Mesodermal cell (in vitro differentiated cells): ENCODE measurements around the gene SNTN. TPM values are rescaled to one million over a fixed set of nuclear protein-coding genes. Genes with fewer than 3 reads are reported as not detected.

Source experiments
- H3K27ac ChIP-seq: 2 replicates; pipeline ENCODE4 v1.7.0; 2013; ENCODE audit warnings: mild to moderate bottlenecking, low read depth, low read length, moderate library complexity; ENCODE audit not compliant: severe bottlenecking
- H3K36me3 ChIP-seq: 2 replicates; pipeline ENCODE4 v1.7.1; 2013; ENCODE audit warnings: mild to moderate bottlenecking, low read length, moderate library complexity; ENCODE audit not compliant: control insufficient read depth, insufficient read depth
- H3K4me1 ChIP-seq: one replicate; pipeline ENCODE4 v1.7.1; 2013; ENCODE audit warnings: mild to moderate bottlenecking, low read length; ENCODE audit not compliant: insufficient read depth, control insufficient read depth, poor library complexity, severe bottlenecking
- H3K4me3 ChIP-seq: 2 replicates; pipeline ENCODE4 v1.7.0; 2013; ENCODE audit warnings: low read length, control low read depth, mild to moderate bottlenecking; ENCODE audit not compliant: insufficient read depth, poor library complexity, severe bottlenecking; ENCODE audit errors: extremely low read depth
- H3K9me3 ChIP-seq: 2 replicates; pipeline ENCODE4 v1.7.1; 2013; ENCODE audit warnings: mild to moderate bottlenecking, low read length, moderate library complexity; ENCODE audit not compliant: control insufficient read depth
- WGBS, 2 experiments: methylation state at CpG; one replicate each; pipeline ENCODE4 v1.1.5; 2013; ENCODE audit warnings: missing lambda C conversion rate in 2 of 2; ENCODE audit not compliant: insufficient coverage in 2 of 2; 5-methylcytosine and 5-hydroxymethylcytosine counted together
- polyA plus RNA-seq, 2 experiments: library from polyadenylated mRNA; stranded (reverse); fragments of 50-300 nt; gene quantifications; one replicate each; pipeline ENCODE4 v1.2.3, GENCODE V29; 2013

Gene SNTN
- not detected for polyA plus RNA-seq (2013, experiment 1 of 2)
- not detected for polyA plus RNA-seq (2013, experiment 2 of 2)

- Histone ChIP-seq H3K4me3 (no peak within 1 kb of the TSS), H3K36me3 (no peaks in the 10 kb centered on the region), H3K9me3 (no peaks in the 10 kb centered on the region), H3K4me1 (no peaks in the 10 kb centered on the region), H3K27ac (no peak within 1 kb of the TSS)
- 81 to 85% methylated on average over 5 of the region's 5 CpGs for WGBS, 2 experiments
These were observed at the start of gene SNTN for GRCh38 chr3:63652066-63652725. TSS of gene SNTN (plus strand) at chr3:63652675. CDS start at chr3:63652688, 13 bp downstream.

GRCh38 chr3:63607716-63608115 lies 44.8 kb upstream of the SNTN start:
- H3K4me3 ChIP-seq: no peak overlapping the region
- no CpG with 5 or more reads among the region's 3 CpGs for WGBS, 2 experiments

GRCh38 chr3:63609408-63609807 lies 43.1 kb upstream of the SNTN start:
- no peaks in the 10 kb centered on the region for H3K9me3 ChIP-seq
- H3K4me3 ChIP-seq: no peak overlapping the region
- no peaks in the 10 kb centered on the region for H3K4me1 ChIP-seq
- no peaks in the 10 kb centered on the region for H3K36me3 ChIP-seq
- no peak overlapping the region for H3K27ac ChIP-seq
- 91 to 96% methylated on average over 5 to 6 of the region's 7 CpGs for WGBS, 2 experiments

More at GRCh38 chr3:63607716-63608115, 44.8 kb upstream of the SNTN start:
- no peaks in the 10 kb centered on the region for H3K9me3 ChIP-seq
- H3K4me1 ChIP-seq: no peaks in the 10 kb centered on the region
- no peak overlapping the region for H3K27ac ChIP-seq
- H3K36me3 ChIP-seq: no peaks in the 10 kb centered on the region

GRCh38 chr3:63609834-63610233 lies 42.6 kb upstream of the SNTN start:
- WGBS, 2 experiments: 96 to 100% methylated on average over 2 to 4 of the region's 4 CpGs
- H3K4me3 ChIP-seq: no peak overlapping the region
- H3K36me3 ChIP-seq: no peaks in the 10 kb centered on the region
- H3K9me3 ChIP-seq: no peaks in the 10 kb centered on the region
- H3K27ac ChIP-seq: no peak overlapping the region
- H3K4me1 ChIP-seq: no peaks in the 10 kb centered on the region

GRCh38 chr3:63611382-63611781 lies 41.1 kb upstream of the SNTN start:
- H3K4me3 ChIP-seq: no peak overlapping the region
- whole genome bisulfite sequencing, 2 experiments: no CpG with 5 or more reads among the region's 1 CpG
- H3K36me3 ChIP-seq: no peaks in the 10 kb centered on the region
- no peak overlapping the region for H3K27ac ChIP-seq
- H3K4me1 ChIP-seq: no peaks in the 10 kb centered on the region
- H3K9me3 ChIP-seq: no peaks in the 10 kb centered on the region

GRCh38 chr3:63613561-63613960 lies 38.9 kb upstream of the SNTN start:
- Histone ChIP-seq H3K36me3 (no peaks in the 10 kb centered on the region), H3K9me3 (no peaks in the 10 kb centered on the region), H3K4me3 (no peak overlapping the region), H3K4me1 (no peaks in the 10 kb centered on the region), H3K27ac (no peak overlapping the region)
- WGBS, 2 experiments: no CpG with 5 or more reads among the region's 1 CpG

GRCh38 chr3:63617391-63617790 lies 35.1 kb upstream of the SNTN start:
- no peak overlapping the region for H3K27ac ChIP-seq
- WGBS, 2 experiments: 100% methylated on average over 1 of the region's 4 CpGs; no CpG with 5 or more reads in 1 of the 2 experiments

GRCh38 chr3:63624941-63625560 lies 27.4 kb upstream of the SNTN start:
- H3K4me3 ChIP-seq: no peak overlapping the region
- WGBS, 2 experiments: 81 to 94% methylated on average over 6 of the region's 8 CpGs
- H3K36me3 ChIP-seq: no peaks in the 10 kb centered on the region
- no peaks in the 10 kb centered on the region for H3K9me3 ChIP-seq
- H3K4me1 ChIP-seq: no peaks in the 10 kb centered on the region
- no peak overlapping the region for H3K27ac ChIP-seq

More at GRCh38 chr3:63617391-63617790, 35.1 kb upstream of the SNTN start:
- Histone ChIP-seq H3K36me3 (no peaks in the 10 kb centered on the region), H3K4me3 (no peak overlapping the region), H3K4me1 (no peaks in the 10 kb centered on the region), H3K9me3 (no peaks in the 10 kb centered on the region)

GRCh38 chr3:63631670-63632069 lies 20.8 kb upstream of the SNTN start:
- 91 to 97% methylated on average over 4 of the region's 4 CpGs for WGBS, 2 experiments
- no peaks in the 10 kb centered on the region for H3K9me3 ChIP-seq
- no peaks in the 10 kb centered on the region for H3K36me3 ChIP-seq
- H3K4me1 ChIP-seq: no peaks in the 10 kb centered on the region
- H3K4me3 ChIP-seq: no peak overlapping the region
- no peak overlapping the region for H3K27ac ChIP-seq

- Histone ChIP-seq H3K4me1 (no peaks in the 10 kb centered on the region), H3K9me3 (no peaks in the 10 kb centered on the region), H3K27ac (no peak overlapping the region), H3K4me3 (no peak overlapping the region), H3K36me3 (no peaks in the 10 kb centered on the region)
- 95 to 100% methylated on average over 2 of the region's 3 CpGs for WGBS, 2 experiments
These were observed 17.3 kb upstream of the SNTN start for GRCh38 chr3:63635186-63635585.

GRCh38 chr3:63639806-63640205 lies 12.7 kb upstream of the SNTN start:
- Histone ChIP-seq H3K9me3 (no peaks in the 10 kb centered on the region), H3K4me3 (no peak overlapping the region), H3K27ac (no peak overlapping the region), H3K4me1 (no peaks in the 10 kb centered on the region), H3K36me3 (no peaks in the 10 kb centered on the region)
- WGBS, 2 experiments: 67% methylated on average over 1 of the region's 2 CpGs; no CpG with 5 or more reads in 1 of the 2 experiments
